NT2/D1 (cell line): ENCODE data around the gene ASB6.

Experiments used
- SUZ12 ChIP-seq: IDR thresholded peaks from 2 replicates; pipeline ENCODE4 v1.6.1; 2011; ENCODE audit not compliant: insufficient read length, insufficient read depth; ENCODE audit errors: extremely low read depth
- YY1 ChIP-seq: IDR thresholded peaks from 2 replicates; pipeline ENCODE4 v1.6.1; 2011; ENCODE audit not compliant: insufficient read length, insufficient read depth
- ZNF274 ChIP-seq: IDR thresholded peaks from 2 replicates; pipeline ENCODE4 v1.6.1; 2011; ENCODE audit warnings: mild to moderate bottlenecking, low read depth, low read length

GRCh38 chr9:129644365-129644764, 2.4 kb upstream of the ASB6 start:
- TF ChIP-seq YY1 (no peak), ZNF274 (no peak), SUZ12 (no peak)
